Right ventricle myocardium inferior (tissue), 1 donor: ENCODE results near the gene SERINC3. TPM values are rescaled to one million over a fixed set of nuclear protein-coding genes. Genes with fewer than 3 reads are reported as not detected.

Experiments used
- ATAC-seq: fragments of 200-7000 bp; cut with Tn5 transposase; one replicate; pipeline ENCODE4 v1.9.1; 2020; ENCODE audit warnings: mild to moderate bottlenecking, moderate library complexity
- DNase-seq: peaks from one replicate; pipeline ENCODE4 v3.0.0; 2021; ENCODE audit errors: missing footprints
- intact Hi-C: fragments of 100-400 bp; cut with DNase I; formaldehyde crosslinking; loops from one replicate; pipeline ENCODE4 v1.11.0; 2022
- total RNA-seq: library from RNA; stranded (reverse); fragmentation: NEBNext Ultra II Directional; extraction: Animal tissue kit (Norgen Biotek cat#: 25700); gene quantifications from one replicate; pipeline ENCODE4 v1.2.1, GENCODE V29; 2021
- donor health status: DM: no; HTN: yes; CAD: no; lungs with severe emphysema.

The SERINC3 gene
- total RNA-seq, 1 donor from 2014 or later, result 82.4 TPM

GRCh38 chr20:44454306-44454963 is 67.4 kb downstream of the SERINC3 start:
- DNase-seq (no peak), ATAC-seq (no peak)

GRCh38 chr20:44450903-44451450 is 70.9 kb downstream of the SERINC3 start:
- intact Hi-C loops, result no loop called here
- no peak for DNase-seq
- ATAC-seq, result no peak

More at GRCh38 chr20:44454306-44454963, 67.4 kb downstream of the SERINC3 start:
- intact Hi-C loops, result no loop called here

GRCh38 chr20:44450281-44450889 is 71.5 kb downstream of the SERINC3 start:
- intact Hi-C loops, result no loop called here
- ATAC-seq, result no peak
- no peak for DNase-seq

- ATAC-seq (no peak), DNase-seq (no peak)
- intact Hi-C loops, result no loop called here
Measured at GRCh38 chr20:44449864-44450263, 72.0 kb downstream of the SERINC3 start.

- intact Hi-C loops, result no loop called here
- DNase-seq, result no peak
- ATAC-seq, result no peak
Measured at GRCh38 chr20:44448753-44449546, 72.9 kb downstream of the SERINC3 start.

GRCh38 chr20:44447827-44448419 is 73.9 kb downstream of the SERINC3 start:
- no peak for ATAC-seq
- intact Hi-C loops, result no loop called here

More at GRCh38 chr20:44447827-44448419, 73.9 kb downstream of the SERINC3 start:
- DNase-seq, result no peak

Other genes starting within 250 kb of the SERINC3 start
- gene FITM2, start 210.9 kb downstream of the SERINC3 start, total RNA-seq, result 149 TPM
- gene R3HDML, start 185.0 kb downstream of the SERINC3 start, total RNA-seq, result not detected
- not detected for gene HNF4A, start 166.4 kb downstream of the SERINC3 start, total RNA-seq
- gene TTPAL, start 46.2 kb downstream of the SERINC3 start, total RNA-seq, result 2.9 TPM
- gene PKIG, start 60.5 kb upstream of the SERINC3 start, total RNA-seq, result 206 TPM
- 10.7 TPM for gene ADA, start 129.6 kb upstream of the SERINC3 start, total RNA-seq
- gene CCN5, start 193.3 kb upstream of the SERINC3 start, total RNA-seq, result 13.6 TPM
- gene KCNK15, start 223.8 kb upstream of the SERINC3 start, total RNA-seq, result 0.32 TPM